HG03097 (cell line): ENCODE data around the gene OGT.
"Not testable (repeated sequence)": the region's sequence is repeated elsewhere in the genome, so short reads cannot be mapped to it uniquely, and the experiment has no call there.

Experiments
- ATAC-seq: cut with Tn5 transposase; IDR thresholded peaks from one replicate; pipeline ENCODE4 v1.9.1; 2021; ENCODE audit not compliant: unreplicated experiment, low FRiP score

OGT gene

GRCh38 chrX:71532753-71533425, at the start of gene OGT:
TSS of gene OGT (plus strand) at chrX:71533104. CDS start at chrX:71533300, 196 bp downstream.
- peak; percentile 81 for ATAC-seq

- ATAC-seq, result no peak
Measured at GRCh38 chrX:71487814-71488213, 45.1 kb upstream of the OGT start.

GRCh38 chrX:71489540-71489939, 43.4 kb upstream of the OGT start:
- ATAC-seq, result no peak

- no peak for ATAC-seq
Measured at GRCh38 chrX:71492231-71493065, 40.5 kb upstream of the OGT start.

- no peak for ATAC-seq
Measured at GRCh38 chrX:71493111-71493613, 39.7 kb upstream of the OGT start.

GRCh38 chrX:71495979-71496378, 36.9 kb upstream of the OGT start:
- ATAC-seq, result not testable (repeated sequence)

GRCh38 chrX:71496476-71496875, 36.4 kb upstream of the OGT start:
- ATAC-seq, result no peak

GRCh38 chrX:71502080-71502479, 30.8 kb upstream of the OGT start:
- not testable (repeated sequence) for ATAC-seq

- ATAC-seq, result no peak
Measured at GRCh38 chrX:71504346-71504745, 28.6 kb upstream of the OGT start.

GRCh38 chrX:71509289-71509688, 23.6 kb upstream of the OGT start:
- no peak for ATAC-seq

GRCh38 chrX:71510161-71510560, 22.7 kb upstream of the OGT start:
- no peak for ATAC-seq

- ATAC-seq, result not testable (repeated sequence)
Measured at GRCh38 chrX:71513731-71514130, 19.2 kb upstream of the OGT start.

GRCh38 chrX:71514367-71515037, 18.4 kb upstream of the OGT start:
- peak; percentile 71 for ATAC-seq

GRCh38 chrX:71515038-71515396, 17.9 kb upstream of the OGT start:
- ATAC-seq, result no peak

GRCh38 chrX:71525316-71525715, 7.6 kb upstream of the OGT start:
- no peak for ATAC-seq

GRCh38 chrX:71532078-71532752, 689 bp upstream of the OGT start:
- ATAC-seq, result peak; percentile 6

GRCh38 chrX:71533516-71533850, 579 bp downstream of the OGT start:
- ATAC-seq, result no peak

- no peak for ATAC-seq
Measured at GRCh38 chrX:71533851-71534561, 1.1 kb downstream of the OGT start.

GRCh38 chrX:71534773-71535544, 2.1 kb downstream of the OGT start:
- ATAC-seq, result no peak
